Kasumi-1 (cell line): ENCODE measurements around the gene GPATCH2.

Experiments
- DNase-seq, 2 experiments: peaks; one replicate each; lab custom pipeline; 2025; lab: John Stamatoyannopoulos, UW

Gene GPATCH2

GRCh38 chr1:217630711-217631591 lies at the start of gene GPATCH2, which contains the start of gene SPATA17:
Gene GPATCH2 (minus strand): TSS chr1:217631090. CDS start chr1:217630971, 119 bp downstream.
Gene SPATA17 (plus strand): TSS chr1:217631344. CDS start chr1:217631379, 35 bp downstream.
- DNase-seq: peak; percentile 89 to 91

- no peak for DNase-seq
Measured at GRCh38 chr1:217674028-217674729, 43.3 kb upstream of the GPATCH2 start.

GRCh38 chr1:217673387-217673786 lies 42.5 kb upstream of the GPATCH2 start:
- no peak for DNase-seq

- no peak for DNase-seq
Measured at GRCh38 chr1:217668351-217668940, 37.6 kb upstream of the GPATCH2 start.

- DNase-seq: no peak
Measured at GRCh38 chr1:217661407-217661806, 30.5 kb upstream of the GPATCH2 start.

GRCh38 chr1:217660353-217661062 lies 29.6 kb upstream of the GPATCH2 start:
- DNase-seq: no peak

GRCh38 chr1:217650674-217651073 lies 19.8 kb upstream of the GPATCH2 start:
- DNase-seq: no peak

GRCh38 chr1:217647791-217648190 lies 16.9 kb upstream of the GPATCH2 start:
- DNase-seq: no peak

- no peak for DNase-seq
Measured at GRCh38 chr1:217642455-217642854, 11.6 kb upstream of the GPATCH2 start.

- DNase-seq: no peak
Measured at GRCh38 chr1:217627431-217627830, 3.5 kb downstream of the GPATCH2 start.

- no peak for DNase-seq
Measured at GRCh38 chr1:217626321-217626720, 4.6 kb downstream of the GPATCH2 start.

GRCh38 chr1:217622042-217622441 lies 8.8 kb downstream of the GPATCH2 start:
- no peak for DNase-seq

GRCh38 chr1:217620814-217621213 lies 10.1 kb downstream of the GPATCH2 start:
- DNase-seq: no peak

GRCh38 chr1:217617126-217617525 lies 13.8 kb downstream of the GPATCH2 start:
- DNase-seq: peak; percentile 20 to 26

- DNase-seq: no peak
Measured at GRCh38 chr1:217614200-217614712, 16.6 kb downstream of the GPATCH2 start.

GRCh38 chr1:217605390-217605789 lies 25.5 kb downstream of the GPATCH2 start:
- no peak for DNase-seq

GRCh38 chr1:217602380-217602779 lies 28.5 kb downstream of the GPATCH2 start:
- no peak for DNase-seq

- DNase-seq: no peak
Measured at GRCh38 chr1:217599154-217599553, 31.7 kb downstream of the GPATCH2 start.

- DNase-seq: no peak
Measured at GRCh38 chr1:217590598-217590997, 40.3 kb downstream of the GPATCH2 start.

- no peak for DNase-seq
Measured at GRCh38 chr1:217586586-217586985, 44.3 kb downstream of the GPATCH2 start.

GRCh38 chr1:217585577-217585976 lies 45.3 kb downstream of the GPATCH2 start:
- no peak for DNase-seq
